ENCODE data around the gene TMEM191C. TPM values are rescaled to one million over a fixed set of nuclear protein-coding genes. Genes with fewer than 3 reads are reported as not detected.
"Not testable (repeated sequence)": the region's sequence is repeated elsewhere in the genome, so short reads cannot be mapped to it uniquely, and the experiment has no call there.

Gene TMEM191C
- polyA plus RNA-seq, 3 donors from 2014 or later = 1.7 to 2.5 (median 1.8) TPM

- not testable (repeated sequence) for H3K4me3 Mint-ChIP-seq; H3K9me3 Mint-ChIP-seq; DNase-seq; H3K4me1 Mint-ChIP-seq; H3K36me3 Mint-ChIP-seq; H3K27me3 Mint-ChIP-seq (ENCODE audit: low read depth in 3 of 3); H3K27ac Mint-ChIP-seq
These were observed 20.5 kb downstream of the TMEM191C start for GRCh38 chr22:21487723-21488122.

- H3K27me3 Mint-ChIP-seq (ENCODE audit: low read depth in 3 of 3); H3K4me3 Mint-ChIP-seq; DNase-seq; H3K4me1 Mint-ChIP-seq; H3K9me3 Mint-ChIP-seq; H3K27ac Mint-ChIP-seq; H3K36me3 Mint-ChIP-seq: not testable (repeated sequence)
These were observed 22.0 kb downstream of the TMEM191C start for GRCh38 chr22:21489149-21489680.

- H3K36me3 Mint-ChIP-seq; H3K4me1 Mint-ChIP-seq; H3K9me3 Mint-ChIP-seq; H3K27me3 Mint-ChIP-seq (ENCODE audit: low read depth in 3 of 3); H3K27ac Mint-ChIP-seq; H3K4me3 Mint-ChIP-seq; DNase-seq: not testable (repeated sequence)
These were observed 23.4 kb downstream of the TMEM191C start for GRCh38 chr22:21490556-21490955.

GRCh38 chr22:21492271-21492670, 25.1 kb downstream of the TMEM191C start:
- not testable (repeated sequence) for H3K4me3 Mint-ChIP-seq; DNase-seq; H3K36me3 Mint-ChIP-seq; H3K27ac Mint-ChIP-seq; H3K27me3 Mint-ChIP-seq (ENCODE audit: low read depth in 3 of 3); H3K9me3 Mint-ChIP-seq; H3K4me1 Mint-ChIP-seq

- not testable (repeated sequence) for DNase-seq; H3K4me1 Mint-ChIP-seq; H3K36me3 Mint-ChIP-seq; H3K27me3 Mint-ChIP-seq (ENCODE audit: low read depth in 3 of 3); H3K9me3 Mint-ChIP-seq; H3K27ac Mint-ChIP-seq; H3K4me3 Mint-ChIP-seq
These were observed 26.9 kb downstream of the TMEM191C start for GRCh38 chr22:21493789-21494782.

- not testable (repeated sequence) for H3K4me1 Mint-ChIP-seq; H3K4me3 Mint-ChIP-seq; H3K36me3 Mint-ChIP-seq; H3K27ac Mint-ChIP-seq; H3K27me3 Mint-ChIP-seq (ENCODE audit: low read depth in 3 of 3); H3K9me3 Mint-ChIP-seq; DNase-seq
These were observed 30.8 kb downstream of the TMEM191C start for GRCh38 chr22:21497984-21498383.

- not testable (repeated sequence) for H3K4me3 Mint-ChIP-seq; H3K27ac Mint-ChIP-seq; H3K27me3 Mint-ChIP-seq (ENCODE audit: low read depth in 3 of 3); H3K36me3 Mint-ChIP-seq; H3K9me3 Mint-ChIP-seq; H3K4me1 Mint-ChIP-seq; DNase-seq
These were observed 31.3 kb downstream of the TMEM191C start for GRCh38 chr22:21498489-21498888.

GRCh38 chr22:21499623-21500506, 32.7 kb downstream of the TMEM191C start:
- not testable (repeated sequence) for DNase-seq; H3K36me3 Mint-ChIP-seq; H3K4me3 Mint-ChIP-seq; H3K27ac Mint-ChIP-seq; H3K27me3 Mint-ChIP-seq (ENCODE audit: low read depth in 3 of 3); H3K9me3 Mint-ChIP-seq; H3K4me1 Mint-ChIP-seq

- H3K4me1 Mint-ChIP-seq; DNase-seq; H3K27me3 Mint-ChIP-seq (ENCODE audit: low read depth in 3 of 3); H3K4me3 Mint-ChIP-seq; H3K9me3 Mint-ChIP-seq; H3K36me3 Mint-ChIP-seq; H3K27ac Mint-ChIP-seq: not testable (repeated sequence)
These were observed 43.2 kb downstream of the TMEM191C start for GRCh38 chr22:21510397-21510796.

GRCh38 chr22:21512022-21512421, 44.8 kb downstream of the TMEM191C start:
- not testable (repeated sequence) for H3K9me3 Mint-ChIP-seq; H3K36me3 Mint-ChIP-seq; H3K27me3 Mint-ChIP-seq (ENCODE audit: low read depth in 3 of 3); H3K4me1 Mint-ChIP-seq; H3K4me3 Mint-ChIP-seq; DNase-seq; H3K27ac Mint-ChIP-seq

- not testable (repeated sequence) for H3K4me1 Mint-ChIP-seq; H3K9me3 Mint-ChIP-seq; H3K4me3 Mint-ChIP-seq; H3K27me3 Mint-ChIP-seq (ENCODE audit: low read depth in 3 of 3); DNase-seq; H3K36me3 Mint-ChIP-seq; H3K27ac Mint-ChIP-seq
These were observed 46.9 kb downstream of the TMEM191C start for GRCh38 chr22:21514117-21514516.

GRCh38 chr22:21515234-21515633, 48.0 kb downstream of the TMEM191C start:
- H3K27me3 Mint-ChIP-seq (ENCODE audit: low read depth in 3 of 3); H3K9me3 Mint-ChIP-seq; DNase-seq; H3K36me3 Mint-ChIP-seq; H3K4me1 Mint-ChIP-seq; H3K4me3 Mint-ChIP-seq; H3K27ac Mint-ChIP-seq: not testable (repeated sequence)

- not testable (repeated sequence) for H3K36me3 Mint-ChIP-seq
These were observed 49.3 kb downstream of the TMEM191C start for GRCh38 chr22:21516522-21516921.

More at GRCh38 chr22:21516522-21516921, 49.3 kb downstream of the TMEM191C start:
- not testable (repeated sequence) for H3K4me1 Mint-ChIP-seq; H3K27ac Mint-ChIP-seq; DNase-seq; H3K9me3 Mint-ChIP-seq; H3K4me3 Mint-ChIP-seq; H3K27me3 Mint-ChIP-seq (ENCODE audit: low read depth in 3 of 3)

All from immature natural killer cell (primary cell).